ENCODE results near the gene ADCY2. TPM values are rescaled to one million over a fixed set of nuclear protein-coding genes. Genes with fewer than 3 reads are reported as not detected.

ADCY2 gene
- total RNA-seq, 5 donors from 2014 or later (not counting 1 experiment from before 2014, with no cell fraction given): 0.23 to 0.32 TPM; not detected in 3

GRCh38 chr5:7852988-7853387 is 457.1 kb downstream of the ADCY2 start:
- DNase-seq (no peak), ATAC-seq (replicated peaks in 1 of 4) (no peak)
- ChIA-PET POLR2A (interaction anchor here in 1 of 2 donors (0.5 kb wide), 1 partner anchor 1231 kb away, joined by 3 read pairs; no protein-coding TSS in a partner anchor), CTCF (no interaction called here)
- no peaks in the 10 kb centered on the region for H3K36me3 ChIP-seq (ENCODE audit: control insufficient read depth in 2 of 2, extremely low read depth in 1 of 2, insufficient read depth in 1 of 2, low read length in 1 of 2)
- peaks cover 22 to 29% (median 26%) of the 10 kb centered on the region in 3 donors for H3K4me1 Mint-ChIP-seq
- no peaks in the 10 kb centered on the region for H3K36me3 Mint-ChIP-seq
- H3K4me1 ChIP-seq (ENCODE audit: control insufficient read depth in 1 of 2, extremely low read depth in 1 of 2, insufficient read depth in 2 of 2, low read length in 2 of 2): peaks cover 3 to 28% of the 10 kb centered on the region in 2 experiments
- peaks cover 3 to 23% of the 10 kb centered on the region in 2 experiments for H3K27me3 ChIP-seq (replicated peaks in 1 of 2; ENCODE audit: control insufficient read depth in 2 of 2, extremely low read depth in 1 of 2, insufficient read depth in 2 of 2, low read length in 1 of 2)
- H3K27ac Mint-ChIP-seq: no peak overlapping the region
- no peaks in the 10 kb centered on the region for H3K9me3 Mint-ChIP-seq
- H3K27me3 Mint-ChIP-seq: peaks cover 9 to 19% of the 10 kb centered on the region in 2 donors
- H3K4me3 Mint-ChIP-seq: no peak overlapping the region
- no peak overlapping the region for H3K4me3 ChIP-seq (ENCODE audit: control insufficient read depth in 1 of 2, extremely low read depth in 1 of 2, low read length in 1 of 2)
- no peak overlapping the region for H3K27ac ChIP-seq (ENCODE audit: low read length)
- H3K9me3 ChIP-seq: no peaks in the 10 kb centered on the region
- 57% methylated on average over 1 of the region's 2 CpGs for WGBS (ENCODE audit: insufficient coverage)

- ATAC-seq (replicated peaks in 1 of 4): no peak
Observed at GRCh38 chr5:7855611-7856010, 459.7 kb downstream of the ADCY2 start.

GRCh38 chr5:7856855-7857254 is 460.9 kb downstream of the ADCY2 start:
- Mint-ChIP-seq H3K9me3 (no peaks in the 10 kb centered on the region), H3K4me1 (peaks cover 20 to 26% (median 26%) of the 10 kb centered on the region in 3 donors), H3K4me3 (no peak overlapping the region), H3K27me3 (no peaks in the 10 kb centered on the region), H3K27ac (no peak overlapping the region), H3K36me3 (peaks cover 26% of the 10 kb centered on the region)
- ChIA-PET CTCF (interaction anchor here (0.6 to 0.7 kb wide), 2 partner anchors 1470 to 1479 kb away, joined by 3 read pairs; no protein-coding TSS in a partner anchor), POLR2A (no interaction called here)
- DNase-seq (peak in 4 of 35 experiments; percentile 5 to 47 (median 10)), ATAC-seq (replicated peaks in 1 of 4) (peak in 1 of 4 experiments; percentile 47)
- no CpG with 5 or more reads among the region's 2 CpGs for WGBS (ENCODE audit: insufficient coverage)
- Histone ChIP-seq H3K4me3 (ENCODE audit: control insufficient read depth in 1 of 2, extremely low read depth in 1 of 2, low read length in 1 of 2) (no peak overlapping the region), H3K27ac (ENCODE audit: low read length) (no peak overlapping the region), H3K9me3 (no peaks in the 10 kb centered on the region), H3K27me3 (replicated peaks in 1 of 2; ENCODE audit: control insufficient read depth in 2 of 2, extremely low read depth in 1 of 2, insufficient read depth in 2 of 2, low read length in 1 of 2) (no peaks in the 10 kb centered on the region), H3K36me3 (ENCODE audit: control insufficient read depth in 2 of 2, extremely low read depth in 1 of 2, insufficient read depth in 1 of 2, low read length in 1 of 2) (peaks cover 6 to 25% of the 10 kb centered on the region in 2 donors), H3K4me1 (ENCODE audit: control insufficient read depth in 1 of 2, extremely low read depth in 1 of 2, insufficient read depth in 2 of 2, low read length in 2 of 2) (peaks cover 3 to 12% of the 10 kb centered on the region in 2 experiments)

More at GRCh38 chr5:7855611-7856010, 459.7 kb downstream of the ADCY2 start:
- Mint-ChIP-seq H3K36me3 (peaks cover 17% of the 10 kb centered on the region), H3K27ac (no peak overlapping the region), H3K9me3 (no peaks in the 10 kb centered on the region), H3K27me3 (peaks cover 0 to 2% of the 10 kb centered on the region in 2 donors), H3K4me1 (peaks cover 27 to 33% (median 33%) of the 10 kb centered on the region in 3 donors), H3K4me3 (no peak overlapping the region)
- Histone ChIP-seq H3K9me3 (no peaks in the 10 kb centered on the region), H3K27ac (ENCODE audit: low read length) (no peak overlapping the region), H3K36me3 (ENCODE audit: control insufficient read depth in 2 of 2, extremely low read depth in 1 of 2, insufficient read depth in 1 of 2, low read length in 1 of 2) (peaks cover 3 to 19% of the 10 kb centered on the region in 2 donors), H3K4me1 (ENCODE audit: control insufficient read depth in 1 of 2, extremely low read depth in 1 of 2, insufficient read depth in 2 of 2, low read length in 2 of 2) (peaks cover 3 to 22% of the 10 kb centered on the region in 2 experiments), H3K27me3 (replicated peaks in 1 of 2; ENCODE audit: control insufficient read depth in 2 of 2, extremely low read depth in 1 of 2, insufficient read depth in 2 of 2, low read length in 1 of 2) (peaks cover 0 to 6% of the 10 kb centered on the region in 2 experiments), H3K4me3 (ENCODE audit: control insufficient read depth in 1 of 2, extremely low read depth in 1 of 2, low read length in 1 of 2) (no peak overlapping the region)
- ChIA-PET POLR2A (no interaction called here), CTCF (interaction anchor here in 1 of 2 donors (0.7 kb wide), 1 partner anchor 17 kb away, joined by 3 read pairs; no protein-coding TSS in a partner anchor)
- WGBS (ENCODE audit: insufficient coverage): 100% methylated on average over 2 of the region's 3 CpGs
- DNase-seq: no peak

- POLR2A ChIA-PET: no interaction called here
- Mint-ChIP-seq H3K36me3 (peaks cover 27% of the 10 kb centered on the region), H3K4me3 (no peak overlapping the region)
Observed at GRCh38 chr5:7857361-7857760, 461.4 kb downstream of the ADCY2 start.

GRCh38 chr5:7857926-7858632 is 462.1 kb downstream of the ADCY2 start:
- ChIA-PET POLR2A (no interaction called here), CTCF (interaction anchor here in 1 of 2 donors (0.8 to 1.2 kb wide), 2 partner anchors 11 to 29 kb away, joined by 4 to 5 read pairs; partner anchors contain the start of genes FASTKD3 and MTRR)
- Histone ChIP-seq H3K27ac (ENCODE audit: low read length) (no peak overlapping the region), H3K4me1 (ENCODE audit: control insufficient read depth in 1 of 2, extremely low read depth in 1 of 2, insufficient read depth in 2 of 2, low read length in 2 of 2) (peaks cover 3 to 6% of the 10 kb centered on the region in 2 experiments), H3K4me3 (ENCODE audit: control insufficient read depth in 1 of 2, extremely low read depth in 1 of 2, low read length in 1 of 2) (no peak overlapping the region), H3K36me3 (ENCODE audit: control insufficient read depth in 2 of 2, extremely low read depth in 1 of 2, insufficient read depth in 1 of 2, low read length in 1 of 2) (peaks cover 6 to 36% of the 10 kb centered on the region in 2 donors), H3K27me3 (replicated peaks in 1 of 2; ENCODE audit: control insufficient read depth in 2 of 2, extremely low read depth in 1 of 2, insufficient read depth in 2 of 2, low read length in 1 of 2) (no peaks in the 10 kb centered on the region), H3K9me3 (no peaks in the 10 kb centered on the region)
- no peak overlapping the region for H3K4me3 Mint-ChIP-seq
- peaks cover 33% of the 10 kb centered on the region for H3K36me3 Mint-ChIP-seq
- ATAC-seq (replicated peaks in 1 of 4): peak in 3 of 4 experiments; percentile 19 to 53 (median 31)
- no CpG with 5 or more reads among the region's 9 CpGs for WGBS (ENCODE audit: insufficient coverage)
- no peak for DNase-seq
- no peaks in the 10 kb centered on the region for H3K9me3 Mint-ChIP-seq
- H3K4me1 Mint-ChIP-seq: peaks cover 11 to 19% (median 16%) of the 10 kb centered on the region in 3 donors
- H3K27me3 Mint-ChIP-seq: no peaks in the 10 kb centered on the region
- peak overlapping the region; percentile 65 to 77 for H3K27ac Mint-ChIP-seq

More at GRCh38 chr5:7857361-7857760, 461.4 kb downstream of the ADCY2 start:
- 98% methylated on average over 4 of the region's 5 CpGs for WGBS (ENCODE audit: insufficient coverage)
- peaks cover 15 to 21% (median 21%) of the 10 kb centered on the region in 3 donors for H3K4me1 Mint-ChIP-seq
- CTCF ChIA-PET: interaction anchor here (0.6 to 1.2 kb wide), 3 partner anchors 12 to 1480 kb away, joined by 3 to 4 read pairs (median 3); partner anchors contain the start of genes FASTKD3 (in 1 of the 2) and MTRR (in 1 of the 2)
- Histone ChIP-seq H3K27me3 (replicated peaks in 1 of 2; ENCODE audit: control insufficient read depth in 2 of 2, extremely low read depth in 1 of 2, insufficient read depth in 2 of 2, low read length in 1 of 2) (no peaks in the 10 kb centered on the region), H3K4me3 (ENCODE audit: control insufficient read depth in 1 of 2, extremely low read depth in 1 of 2, low read length in 1 of 2) (no peak overlapping the region), H3K27ac (ENCODE audit: low read length) (no peak overlapping the region), H3K4me1 (ENCODE audit: control insufficient read depth in 1 of 2, extremely low read depth in 1 of 2, insufficient read depth in 2 of 2, low read length in 2 of 2) (peaks cover 3 to 7% of the 10 kb centered on the region in 2 experiments), H3K9me3 (no peaks in the 10 kb centered on the region), H3K36me3 (ENCODE audit: control insufficient read depth in 2 of 2, extremely low read depth in 1 of 2, insufficient read depth in 1 of 2, low read length in 1 of 2) (peaks cover 6 to 30% of the 10 kb centered on the region in 2 donors)
- H3K27ac Mint-ChIP-seq: peak overlapping the region in 1 of 2 donors; percentile 65
- H3K9me3 Mint-ChIP-seq: no peaks in the 10 kb centered on the region
- H3K27me3 Mint-ChIP-seq: no peaks in the 10 kb centered on the region
- no peak for ATAC-seq (replicated peaks in 1 of 4)
- no peak for DNase-seq

GRCh38 chr5:7866196-7866595 is 470.3 kb downstream of the ADCY2 start:
- no peak overlapping the region for H3K4me3 ChIP-seq (ENCODE audit: control insufficient read depth in 1 of 2, extremely low read depth in 1 of 2, low read length in 1 of 2)
- Mint-ChIP-seq H3K27ac (no peak overlapping the region), H3K27me3 (no peaks in the 10 kb centered on the region), H3K9me3 (no peaks in the 10 kb centered on the region), H3K4me1 (peaks cover 43 to 56% (median 52%) of the 10 kb centered on the region in 3 donors), H3K36me3 (peaks cover 32% of the 10 kb centered on the region), H3K4me3 (no peak overlapping the region)
- H3K27ac ChIP-seq (ENCODE audit: low read length): no peak overlapping the region
- WGBS (ENCODE audit: insufficient coverage): 100% methylated on average over 1 of the region's 2 CpGs
- ChIA-PET CTCF (interaction anchor here in 1 of 2 donors (0.6 kb wide), 1 partner anchor 991 kb away, joined by 3 read pairs; no protein-coding TSS in a partner anchor), POLR2A (interaction anchor here in 1 of 2 donors (0.6 kb wide), 1 partner anchor 18 kb away, joined by 3 read pairs; no protein-coding TSS in a partner anchor)
- peaks cover 3 to 19% of the 10 kb centered on the region in 2 donors for H3K36me3 ChIP-seq (ENCODE audit: control insufficient read depth in 2 of 2, extremely low read depth in 1 of 2, insufficient read depth in 1 of 2, low read length in 1 of 2)
- DNase-seq: no peak
- H3K4me1 ChIP-seq (ENCODE audit: control insufficient read depth in 1 of 2, extremely low read depth in 1 of 2, insufficient read depth in 2 of 2, low read length in 2 of 2): peaks cover 17 to 21% of the 10 kb centered on the region in 2 experiments
- H3K27me3 ChIP-seq (replicated peaks in 1 of 2; ENCODE audit: control insufficient read depth in 2 of 2, extremely low read depth in 1 of 2, insufficient read depth in 2 of 2, low read length in 1 of 2): no peaks in the 10 kb centered on the region
- no peak for ATAC-seq (replicated peaks in 1 of 4)
- H3K9me3 ChIP-seq: no peaks in the 10 kb centered on the region

Measured in T-cell (primary cell).